ENCODE data around the gene NUTM2A.
"Not testable (repeated sequence)": the region's sequence is repeated elsewhere in the genome, so short reads cannot be mapped to it uniquely, and the experiment has no call there.

- TF ChIP-seq EZH2 (IDR thresholded peaks at IDR 0.05; ENCODE audit: borderline replicate concordance); CTCF (IDR thresholded peaks at IDR 0.05; ENCODE audit: poor library complexity): not testable (repeated sequence)
Observed at GRCh38 chr10:87280749-87281392, 55.6 kb downstream of the NUTM2A start.

Measured in hepatocyte (in vitro differentiated cells).